Sigmoid colon (tissue), 7 donors: Measurements from ENCODE around the gene IGFBP7. TPM values are rescaled to one million over a fixed set of nuclear protein-coding genes. Genes with fewer than 3 reads are reported as not detected.

Experiments used
- DNase-seq: peaks from one replicate; pipeline ENCODE4 v3.0.0-alpha.2; 2019
- H3K27ac ChIP-seq, 4 donors: fragments of 200-600 bp; sonication (generic); one replicate each; pipeline ENCODE4 v1.5.1; 2016 to 2019; ENCODE audit warnings: mild to moderate bottlenecking in 1 of 4
- H3K27me3 ChIP-seq, 3 donors: fragments of 200-600 bp; sonication (generic); one replicate each; pipeline ENCODE4 v1.5.1; 2019; ENCODE audit warnings: mild to moderate bottlenecking in 1 of 3
- H3K36me3 ChIP-seq, 4 donors: fragments of 200-600 bp; sonication (generic); one replicate each; pipeline ENCODE4 v1.5.1; 2016 to 2019
- H3K4me1 ChIP-seq, 4 donors: fragments of 200-600 bp; sonication (generic); one replicate each; pipeline ENCODE4 v1.5.1; 2017 to 2019
- H3K4me3 ChIP-seq, 4 donors: fragments of 200-600 bp; sonication (generic); one replicate each; pipeline ENCODE4 v1.5.1; 2017 to 2019; ENCODE audit warnings: mild to moderate bottlenecking in 2 of 4, moderate library complexity in 1 of 4
- H3K9me3 ChIP-seq, 4 donors: fragments of 200-600 bp in 3 of 4; sonication (generic) in 3 of 4; one replicate each; pipeline versions ENCODE4 v1.5.1 to v1.6.1; 2013 to 2019
- CTCF ChIP-seq, 4 experiments: fragments of 450-650 bp in 3 of 4; fragments of 200-600 bp in 1 of 4; IDR thresholded peaks; one replicate each; pipeline ENCODE4 v1.5.1; 2016 to 2019; ENCODE audit warnings: antibody characterized with exemption in 4 of 4, mild to moderate bottlenecking in 3 of 4, moderate library complexity in 2 of 4
- EP300 ChIP-seq, 4 donors: sonication (generic); formaldehyde crosslinking; IDR thresholded peaks; one replicate each; pipeline ENCODE4 v1.6.1; 2017; ENCODE audit warnings: antibody characterized with exemption in 4 of 4
- POLR2A ChIP-seq, 2 donors: fragments of 450-650 bp; IDR thresholded peaks; one replicate each; pipeline ENCODE4 v1.6.1; 2016; ENCODE audit warnings: antibody characterized with exemption in 2 of 2, mild to moderate bottlenecking in 2 of 2, moderate library complexity in 2 of 2
- POLR2AphosphoS5 ChIP-seq, 4 donors: sonication (generic); formaldehyde crosslinking; IDR thresholded peaks; one replicate each; pipeline ENCODE4 v1.6.1; 2017; ENCODE audit warnings: antibody characterized with exemption in 4 of 4
- WGBS, 2 donors: extraction: QIAGEN DNeasy Blood & Tissue Kit; methylation state at CpG; one replicate each; pipeline ENCODE4 v1.1.7; 2013; 5-methylcytosine and 5-hydroxymethylcytosine counted together
- intact Hi-C: fragments of 100-400 bp; cut with DNase I; formaldehyde crosslinking; loops from one replicate; pipeline ENCODE4 v1.15.1; 2023
- polyA plus RNA-seq, 3 donors: library from polyadenylated mRNA; stranded (reverse); fragments of 200-250 nt; gene quantifications; one replicate each; pipeline ENCODE4 v1.2.3, GENCODE V29; 2013
- total RNA-seq, 4 donors: library from RNA; depleted of rRNA; stranded (reverse); fragments of >200 nt; gene quantifications; one replicate each; pipeline ENCODE4 v1.1.0, GENCODE V29; 2016
- donor health status: healthy with polysubstance abuse.
- donor health status: Bipolar disorder and iron deficiency.
- donor health status: healthy.

IGFBP7 gene
- total and polyA plus RNA-seq, 7 donors = 29.8 to 834 (median 474) TPM

- no peak overlapping the region for H3K27ac ChIP-seq
- no peaks in the 10 kb centered on the region for H3K9me3 ChIP-seq
- peaks cover 0 to 8% (median 6%) of the 10 kb centered on the region in 4 donors for H3K4me1 ChIP-seq
- DNase-seq = no peak
- H3K27me3 ChIP-seq = no peaks in the 10 kb centered on the region
- no peak overlapping the region for H3K4me3 ChIP-seq
- intact Hi-C loops = no loop called here
- H3K36me3 ChIP-seq = no peaks in the 10 kb centered on the region
- no peak for TF ChIP-seq EP300 (IDR thresholded peaks at IDR 0.05)
- no peak for TF ChIP-seq CTCF (IDR thresholded peaks at IDR 0.05)
Observed at GRCh38 chr4:57124145-57124544, 14.0 kb upstream of the IGFBP7 start.

GRCh38 chr4:57122959-57123358, 12.8 kb upstream of the IGFBP7 start:
- no peaks in the 10 kb centered on the region for H3K27me3 ChIP-seq
- no peak overlapping the region for H3K4me3 ChIP-seq
- intact Hi-C loops = no loop called here
- peaks cover 0 to 20% (median 18%) of the 10 kb centered on the region in 4 donors for H3K4me1 ChIP-seq
- no peak for DNase-seq
- H3K36me3 ChIP-seq = no peaks in the 10 kb centered on the region
- 84 to 88% methylated on average over 1 of the region's 1 CpG for WGBS, 2 donors
- H3K27ac ChIP-seq = no peak overlapping the region
- H3K9me3 ChIP-seq = no peaks in the 10 kb centered on the region
- TF ChIP-seq EP300 (IDR thresholded peaks at IDR 0.05) (no peak), POLR2A (IDR thresholded peaks at IDR 0.05) (no peak), CTCF (IDR thresholded peaks at IDR 0.05) (no peak), POLR2AphosphoS5 (IDR thresholded peaks at IDR 0.05) (no peak)

- TF ChIP-seq POLR2A (IDR thresholded peaks at IDR 0.05) = peak in 1 of 2 donors; percentile 9
- TF ChIP-seq EP300 (IDR thresholded peaks at IDR 0.05) = peak in 2 of 4 donors; percentile 46 to 76
- TF ChIP-seq POLR2AphosphoS5 (IDR thresholded peaks at IDR 0.05) = peak; percentile 61 to 75 (median 66)
- no peak for TF ChIP-seq CTCF (IDR thresholded peaks at IDR 0.05)
- intact Hi-C loops = loop anchor here (5.0 to 10.0 kb wide), 2 partner anchors 142 to 204 kb away; partner anchors contain the start of genes NOA1 and POLR2B
- DNase-seq = peak; percentile 92
- WGBS, 2 donors = 41 to 54% methylated on average over 8 of the region's 8 CpGs
- Histone ChIP-seq H3K36me3 (no peaks in the 10 kb centered on the region), H3K27ac (peak overlapping the region; percentile 79 to 90 (median 86)), H3K9me3 (no peaks in the 10 kb centered on the region), H3K4me3 (peak overlapping the region in 3 of 4 donors; percentile 12 to 25 (median 16)), H3K27me3 (no peaks in the 10 kb centered on the region), H3K4me1 (peaks cover 0 to 30% (median 21%) of the 10 kb centered on the region in 4 donors)
Observed at GRCh38 chr4:57119054-57119651, 9.0 kb upstream of the IGFBP7 start.

GRCh38 chr4:57117491-57117890, 7.3 kb upstream of the IGFBP7 start:
- DNase-seq = no peak
- Histone ChIP-seq H3K27me3 (no peaks in the 10 kb centered on the region), H3K27ac (peak overlapping the region in 3 of 4 donors; percentile 79 to 90 (median 86)), H3K9me3 (no peaks in the 10 kb centered on the region), H3K36me3 (no peaks in the 10 kb centered on the region), H3K4me3 (no peak overlapping the region), H3K4me1 (peaks cover 0 to 38% (median 22%) of the 10 kb centered on the region in 4 donors)
- WGBS, 2 donors = 67 to 89% methylated on average over 2 of the region's 2 CpGs
- intact Hi-C loops = loop anchor here (5.0 to 10.0 kb wide), 2 partner anchors 140 to 203 kb away; partner anchors contain the start of genes NOA1 and POLR2B
- TF ChIP-seq EP300 (IDR thresholded peaks at IDR 0.05) (no peak), POLR2AphosphoS5 (IDR thresholded peaks at IDR 0.05) (no peak), CTCF (IDR thresholded peaks at IDR 0.05) (no peak), POLR2A (IDR thresholded peaks at IDR 0.05) (no peak)
